ENCODE results near the gene RCN2. TPM values are rescaled to one million over a fixed set of nuclear protein-coding genes. Genes with fewer than 3 reads are reported as not detected.

RCN2 gene
- total RNA-seq, 1 donor from 2014 or later: 25.0 TPM

DNA sequence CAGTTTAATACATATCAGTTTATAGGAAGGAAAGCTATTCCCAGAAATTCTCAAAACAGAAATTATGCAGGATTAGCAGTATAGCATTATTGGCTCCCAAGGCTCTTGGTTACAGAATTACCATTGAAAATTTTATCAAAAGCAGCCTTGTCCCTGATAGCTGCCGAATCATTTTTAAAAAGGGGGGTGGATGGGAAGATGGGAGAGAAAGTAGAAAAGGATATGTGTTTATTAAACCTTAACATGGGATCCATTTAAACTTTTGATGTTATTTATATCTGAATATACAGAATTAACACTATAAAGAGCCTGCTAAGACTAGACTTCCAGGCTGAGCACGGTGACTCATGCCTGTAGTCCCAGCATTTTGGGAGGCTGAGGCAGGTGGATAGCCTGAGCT lies 10.8 kb downstream of the RCN2 start:
- intact Hi-C loops (cut with micrococcal nuclease): no loop called here
- peaks cover 44% of the 10 kb centered on the region for H3K36me3 Mint-ChIP-seq (ENCODE audit: low read depth)
- no peak for TF ChIP-seq CTCF (IDR thresholded peaks at IDR 0.05)
- ChIA-PET CTCF (interaction anchor here (1.2 to 2.3 kb wide), 5 partner anchors 89 to 601 kb away, joined by 3 to 13 read pairs (median 4); no protein-coding TSS in a partner anchor), POLR2A (interaction anchor here (1.9 kb wide), 1 partner anchor 11 kb away, joined by 10 read pairs; the partner anchor contains the start of gene RCN2)
- H3K4me3 Mint-ChIP-seq: no peak overlapping the region
- no peak for ATAC-seq (ENCODE audit: low read depth)
- H3K27ac Mint-ChIP-seq: no peak overlapping the region
- DNase-seq: no peak
- H3K9me3 Mint-ChIP-seq: no peaks in the 10 kb centered on the region
- H3K4me1 Mint-ChIP-seq: peaks cover 22% of the 10 kb centered on the region
- no peaks in the 10 kb centered on the region for H3K27me3 Mint-ChIP-seq

- POLR2A ChIA-PET: interaction anchor here (0.5 to 0.8 kb wide), 3 partner anchors 14 to 44 kb away, joined by 3 read pairs; no protein-coding TSS in a partner anchor
- CTCF ChIA-PET: interaction anchor here (1.6 to 1.9 kb wide), 2 partner anchors 10 to 85 kb away, joined by 3 to 5 read pairs; no protein-coding TSS in a partner anchor
- intact Hi-C loops (cut with micrococcal nuclease): no loop called here
- Mint-ChIP-seq H3K4me3 (no peak overlapping the region), H3K27ac (no peak overlapping the region), H3K9me3 (no peaks in the 10 kb centered on the region), H3K4me1 (peaks cover 27% of the 10 kb centered on the region), H3K27me3 (no peaks in the 10 kb centered on the region), H3K36me3 (ENCODE audit: low read depth) (peaks cover 56% of the 10 kb centered on the region)
- TF ChIP-seq CTCF (IDR thresholded peaks at IDR 0.05): no peak
- DNase-seq: no peak
- no peak for ATAC-seq (ENCODE audit: low read depth)
Observed at GRCh38 chr15:76945494-76946093, 14.0 kb downstream of the RCN2 start.

GRCh38 chr15:76947454-76947853 lies 15.9 kb downstream of the RCN2 start:
- CTCF ChIA-PET: interaction anchor here (0.7 to 1.3 kb wide), 2 partner anchors 79 to 215 kb away, joined by 3 to 5 read pairs; no protein-coding TSS in a partner anchor
- Mint-ChIP-seq H3K4me1 (peaks cover 27% of the 10 kb centered on the region), H3K4me3 (peak overlapping the region; percentile 12), H3K9me3 (no peaks in the 10 kb centered on the region), H3K27me3 (no peaks in the 10 kb centered on the region), H3K27ac (peak overlapping the region; percentile 76), H3K36me3 (ENCODE audit: low read depth) (peaks cover 64% of the 10 kb centered on the region)
- DNase-seq: no peak
- POLR2A ChIA-PET: interaction anchor here (0.9 kb wide), 1 partner anchor 16 kb away, joined by 3 read pairs; the partner anchor contains the start of gene RCN2
- intact Hi-C loops (cut with micrococcal nuclease): no loop called here
- ATAC-seq (ENCODE audit: low read depth): no peak
- TF ChIP-seq CTCF (IDR thresholded peaks at IDR 0.05): no peak

GRCh38 chr15:76951220-76951619 lies 19.7 kb downstream of the RCN2 start:
- no peaks in the 10 kb centered on the region for H3K27me3 Mint-ChIP-seq
- H3K9me3 Mint-ChIP-seq: no peaks in the 10 kb centered on the region
- DNase-seq: no peak
- H3K27ac Mint-ChIP-seq: no peak overlapping the region
- no peak for TF ChIP-seq CTCF (IDR thresholded peaks at IDR 0.05)
- H3K4me1 Mint-ChIP-seq: peaks cover 22% of the 10 kb centered on the region
- ATAC-seq (ENCODE audit: low read depth): no peak
- CTCF ChIA-PET: no interaction called here
- intact Hi-C loops (cut with micrococcal nuclease): no loop called here
- no peak overlapping the region for H3K4me3 Mint-ChIP-seq
- H3K36me3 Mint-ChIP-seq (ENCODE audit: low read depth): peaks cover 40% of the 10 kb centered on the region
- POLR2A ChIA-PET: no interaction called here

DNA sequence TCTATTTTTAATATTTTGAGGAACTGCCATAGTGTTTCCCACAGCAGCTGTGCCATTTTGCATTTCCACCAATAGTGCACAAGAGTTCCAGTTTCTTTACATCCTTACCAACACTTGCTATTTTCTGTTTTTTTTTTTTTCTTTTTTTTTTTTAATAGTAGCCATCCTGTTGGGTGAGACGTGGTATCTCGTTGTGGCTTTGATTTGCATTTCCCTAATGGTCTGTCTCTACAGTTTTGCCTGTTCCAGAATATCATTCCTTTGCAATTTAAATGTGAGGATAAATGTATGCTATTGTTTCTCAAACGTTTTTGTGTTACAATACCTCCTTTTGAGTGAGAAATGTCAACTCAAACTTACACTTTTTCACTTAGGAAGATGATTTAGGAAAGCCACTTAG lies 22.4 kb downstream of the RCN2 start:
- no peak overlapping the region for H3K4me3 Mint-ChIP-seq
- TF ChIP-seq CTCF (IDR thresholded peaks at IDR 0.05): no peak
- CTCF ChIA-PET: no interaction called here
- H3K4me1 Mint-ChIP-seq: no peaks in the 10 kb centered on the region
- no peaks in the 10 kb centered on the region for H3K9me3 Mint-ChIP-seq
- POLR2A ChIA-PET: interaction anchor here (0.6 kb wide), 1 partner anchor 533 kb away, joined by 4 read pairs; no protein-coding TSS in a partner anchor
- intact Hi-C loops (cut with micrococcal nuclease): no loop called here
- no peak overlapping the region for H3K27ac Mint-ChIP-seq
- H3K36me3 Mint-ChIP-seq (ENCODE audit: low read depth): peaks cover 20% of the 10 kb centered on the region
- no peak for ATAC-seq (ENCODE audit: low read depth)
- DNase-seq: no peak
- no peaks in the 10 kb centered on the region for H3K27me3 Mint-ChIP-seq

Data from activated B cell treated with CpG ODN at 0.5 μM for 24 hours (primary cell).